HG02870 (cell line): ENCODE data around the gene C16orf95.

Source experiments
- ATAC-seq: cut with Tn5 transposase; IDR thresholded peaks from one replicate; pipeline ENCODE4 v1.9.1; 2021; ENCODE audit warnings: mild to moderate bottlenecking, moderate library complexity; ENCODE audit not compliant: unreplicated experiment

Gene C16orf95

GRCh38 chr16:87295661-87296531 lies 21.3 kb downstream of the C16orf95 start:
- no peak for ATAC-seq

GRCh38 chr16:87295259-87295658 lies 21.9 kb downstream of the C16orf95 start:
- ATAC-seq: no peak

- ATAC-seq: no peak
Observed at GRCh38 chr16:87293990-87294389, 23.2 kb downstream of the C16orf95 start.

GRCh38 chr16:87291944-87292343 lies 25.2 kb downstream of the C16orf95 start:
- no peak for ATAC-seq

- ATAC-seq: no peak
Observed at GRCh38 chr16:87288753-87289362, 28.3 kb downstream of the C16orf95 start.

- ATAC-seq: no peak
Observed at GRCh38 chr16:87286839-87287626, 30.2 kb downstream of the C16orf95 start.

GRCh38 chr16:87284183-87284582 lies 33.0 kb downstream of the C16orf95 start:
- ATAC-seq: no peak

- no peak for ATAC-seq
Observed at GRCh38 chr16:87279094-87279658, 38.0 kb downstream of the C16orf95 start.

GRCh38 chr16:87278191-87279093 lies 38.8 kb downstream of the C16orf95 start:
- ATAC-seq: no peak

- ATAC-seq: no peak
Observed at GRCh38 chr16:87276924-87277323, 40.3 kb downstream of the C16orf95 start.

- no peak for ATAC-seq
Observed at GRCh38 chr16:87276091-87276701, 41.0 kb downstream of the C16orf95 start.

GRCh38 chr16:87274794-87275193 lies 42.4 kb downstream of the C16orf95 start:
- no peak for ATAC-seq

GRCh38 chr16:87273471-87274030 lies 43.6 kb downstream of the C16orf95 start:
- no peak for ATAC-seq

GRCh38 chr16:87271256-87271655 lies 45.9 kb downstream of the C16orf95 start:
- no peak for ATAC-seq

- ATAC-seq: no peak
Observed at GRCh38 chr16:87267566-87267965, 49.6 kb downstream of the C16orf95 start.

GRCh38 chr16:87266846-87267245 lies 50.3 kb downstream of the C16orf95 start:
- ATAC-seq: no peak

GRCh38 chr16:87265261-87265660 lies 51.9 kb downstream of the C16orf95 start:
- ATAC-seq: no peak

- no peak for ATAC-seq
Observed at GRCh38 chr16:87264634-87265033, 52.6 kb downstream of the C16orf95 start.

GRCh38 chr16:87263418-87264052 lies 53.7 kb downstream of the C16orf95 start:
- no peak for ATAC-seq
